B cell (primary cell): ENCODE measurements around the gene MAPK8. TPM values are rescaled to one million over a fixed set of nuclear protein-coding genes. Genes with fewer than 3 reads are reported as not detected.

ENCODE experiments used
- ATAC-seq: fragments of 200-7000 bp; cut with Tn5 transposase; one replicate; pipeline ENCODE4 v1.10.0; 2021; ENCODE audit warnings: low read depth, mild to moderate bottlenecking, moderate number of reproducible peaks, moderate library complexity
- CTCF ChIA-PET: fragments of 350-600 bp; sonication (Branson Sonifier 250); formaldehyde crosslinking; loops from one replicate; lab custom pipeline; 2021; ENCODE audit warnings: antibody characterized with exemption, inconsistent platforms; lab: Charles Lee
- POLR2A ChIA-PET: fragments of 350-600 bp; sonication (Branson Sonifier 250); formaldehyde crosslinking; loops from one replicate; lab custom pipeline; 2021; ENCODE audit warnings: antibody characterized with exemption; lab: Charles Lee
- DNase-seq: peaks from one replicate; pipeline ENCODE4 v3.0.0; 2013
- H2AFZ ChIP-seq: 2 replicates; pipeline ENCODE4 v1.6.1; 2012; ENCODE audit warnings: mild to moderate bottlenecking, low read depth, low read length; ENCODE audit not compliant: insufficient read depth, poor library complexity, severe bottlenecking
- H3K27ac ChIP-seq, 2 donors: 1 replicate in 1 of 2; 2 replicates in 1 of 2; pipeline ENCODE4 v1.5.1; 2012 to 2013; ENCODE audit warnings: low read length in 2 of 2, mild to moderate bottlenecking in 2 of 2, moderate library complexity in 1 of 2
- H3K27me3 ChIP-seq, 4 experiments: fragments of 200-600 bp in 1 of 4; sonication (generic) in 1 of 4; replicated peaks in 1 of 4; 1 replicate in 2 of 4; 2 replicates in 2 of 4; pipeline versions ENCODE4 v1.6.1 to v1.7.0; 2013 to 2016; ENCODE audit warnings: low read length in 3 of 4, mild to moderate bottlenecking in 2 of 4, mixed read lengths in 1 of 4, moderate library complexity in 1 of 4; ENCODE audit not compliant: insufficient read depth in 4 of 4, control insufficient read depth in 3 of 4; ENCODE audit errors: control extremely low read depth in 1 of 4
- H3K36me3 ChIP-seq, 2 experiments: replicated peaks in 1 of 2; 1 replicate in 1 of 2; 2 replicates in 1 of 2; pipeline versions ENCODE4 v1.6.1 to v1.7.1; 2013; ENCODE audit warnings: low read length in 1 of 2; ENCODE audit not compliant: insufficient read depth in 2 of 2, control insufficient read depth in 1 of 2; ENCODE audit errors: control extremely low read depth in 1 of 2, extremely low read depth in 1 of 2
- H3K4me1 ChIP-seq, 2 donors: fragments of 200-600 bp in 1 of 2; sonication (generic) in 1 of 2; 1 replicate in 1 of 2; 2 replicates in 1 of 2; pipeline versions ENCODE4 v1.5.1 to v1.6.1; 2013 to 2017; ENCODE audit warnings: low read length in 2 of 2; ENCODE audit not compliant: control insufficient read depth in 2 of 2, insufficient read depth in 2 of 2
- H3K4me2 ChIP-seq: replicated peaks from 2 replicates; pipeline ENCODE3; 2012; ENCODE audit warnings: mild to moderate bottlenecking, low read depth, low read length; ENCODE audit not compliant: poor library complexity, severe bottlenecking
- H3K4me3 ChIP-seq, 5 experiments: fragments of 200-600 bp in 1 of 5; sonication (generic) in 1 of 5; 1 replicate in 3 of 5; 2 replicates in 2 of 5; pipeline versions ENCODE4 v1.5.1 to v1.7.0; 2011 to 2016; ENCODE audit warnings: low read length in 4 of 5, mild to moderate bottlenecking in 4 of 5, low read depth in 2 of 5, control low read depth in 1 of 5, moderate library complexity in 1 of 5; ENCODE audit not compliant: insufficient read depth in 1 of 5; ENCODE audit errors: control extremely low read depth in 1 of 5, extremely low read depth in 1 of 5
- H3K79me2 ChIP-seq: fragments of 200-600 bp; sonication (generic); one replicate; pipeline ENCODE4 v1.6.0; 2016; ENCODE audit warnings: low read length; ENCODE audit not compliant: control insufficient read depth, insufficient read depth
- H3K9ac ChIP-seq: fragments of 200-600 bp; sonication (generic); 2 replicates; pipeline ENCODE4 v1.6.1; 2017; ENCODE audit warnings: mild to moderate bottlenecking, low read length, moderate library complexity
- H3K9me3 ChIP-seq, 3 donors: one replicate each; pipeline versions ENCODE4 v1.6.1 to v1.7.1; 2013; ENCODE audit warnings: low read length in 2 of 3; ENCODE audit not compliant: control insufficient read depth in 2 of 3, insufficient read depth in 1 of 3; ENCODE audit errors: control extremely low read depth in 1 of 3
- H4K20me1 ChIP-seq: 2 replicates; pipeline ENCODE4 v1.6.0; 2012; ENCODE audit warnings: mild to moderate bottlenecking, low read length; ENCODE audit not compliant: insufficient read depth, control insufficient read depth, poor library complexity, severe bottlenecking
- H3K27ac Mint-ChIP-seq: one replicate; pipeline ENCODE4 v1.8.0; 2021; ENCODE audit warnings: mixed read lengths
- H3K27me3 Mint-ChIP-seq: one replicate; pipeline ENCODE4 v1.8.0; 2021; ENCODE audit warnings: mixed read lengths
- H3K4me1 Mint-ChIP-seq: one replicate; pipeline ENCODE4 v1.8.0; 2021; ENCODE audit warnings: mixed read lengths
- H3K4me3 Mint-ChIP-seq: one replicate; pipeline ENCODE4 v1.8.0; 2021; ENCODE audit warnings: mixed read lengths
- H3K9me3 Mint-ChIP-seq: one replicate; pipeline ENCODE4 v1.8.0; 2022; ENCODE audit warnings: mixed read lengths; ENCODE audit not compliant: insufficient read depth
- EZH2 ChIP-seq: IDR thresholded peaks from 2 replicates; pipeline ENCODE4 v1.6.1; 2012; ENCODE audit warnings: borderline replicate concordance, low read depth, mild to moderate bottlenecking, moderate library complexity, low read length; ENCODE audit not compliant: insufficient read depth, poor library complexity, severe bottlenecking
- WGBS: methylation state at CpG from one replicate; pipeline ENCODE4 v1.1.5; 2013; ENCODE audit warnings: missing lambda C conversion rate; ENCODE audit not compliant: insufficient coverage; 5-methylcytosine and 5-hydroxymethylcytosine counted together
- intact Hi-C: fragments of 100-400 bp; cut with micrococcal nuclease; formaldehyde crosslinking; loops from one replicate; pipeline ENCODE4 v1.10.0; 2022
- polyA plus RNA-seq: library from polyadenylated mRNA; depleted of rRNA; stranded (reverse); fragments of >200 nt; gene quantifications from 2 replicates; pipeline ENCODE4 v1.2.3, GENCODE V29; 2012
- total RNA-seq, 2 donors: library from RNA; stranded (reverse); fragments of 120-200 nt in 1 of 2; gene quantifications; 1 replicate in 1 of 2; 2 replicates in 1 of 2; pipeline versions ENCODE4 v1.2.3 to v1.2.4, GENCODE V29; 2013 to 2022
- TF ChIP-seq, protein P1 (sequence below): fragments of 200-600 bp; IDR thresholded peaks from one replicate; pipeline ENCODE4 v1.8.0; 2022; ENCODE audit warnings: antibody characterized with exemption, mild to moderate bottlenecking

The MAPK8 gene
- total and polyA plus RNA-seq, 2 donors (not counting 1 experiment from before 2014, with no cell fraction given): 13.7 to 40.0 TPM

DNA sequence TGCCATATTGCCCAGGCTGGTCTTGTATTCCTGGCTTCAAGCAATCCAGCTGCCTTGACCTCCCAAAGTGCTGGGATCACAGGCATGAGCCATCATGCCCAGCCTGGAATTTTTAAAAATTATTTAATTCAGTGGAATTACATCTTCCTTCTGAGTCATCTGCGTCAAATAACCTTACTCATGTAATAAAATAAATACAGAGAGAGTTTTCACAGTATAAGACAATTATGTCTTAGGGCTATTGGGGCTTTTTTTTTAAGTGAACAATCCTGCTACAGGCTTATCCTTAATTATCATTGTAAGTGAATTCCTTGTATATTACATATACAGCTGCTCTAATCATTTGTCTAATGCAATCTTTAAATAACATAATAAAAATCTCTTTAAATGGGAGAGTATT is 108.3 kb downstream of the MAPK8 start:
- H3K27me3 Mint-ChIP-seq: no peaks in the 10 kb centered on the region
- ATAC-seq: no peak
- H3K9me3 ChIP-seq: peaks cover 0 to 8% (median 4%) of the 10 kb centered on the region in 3 donors

DNA sequence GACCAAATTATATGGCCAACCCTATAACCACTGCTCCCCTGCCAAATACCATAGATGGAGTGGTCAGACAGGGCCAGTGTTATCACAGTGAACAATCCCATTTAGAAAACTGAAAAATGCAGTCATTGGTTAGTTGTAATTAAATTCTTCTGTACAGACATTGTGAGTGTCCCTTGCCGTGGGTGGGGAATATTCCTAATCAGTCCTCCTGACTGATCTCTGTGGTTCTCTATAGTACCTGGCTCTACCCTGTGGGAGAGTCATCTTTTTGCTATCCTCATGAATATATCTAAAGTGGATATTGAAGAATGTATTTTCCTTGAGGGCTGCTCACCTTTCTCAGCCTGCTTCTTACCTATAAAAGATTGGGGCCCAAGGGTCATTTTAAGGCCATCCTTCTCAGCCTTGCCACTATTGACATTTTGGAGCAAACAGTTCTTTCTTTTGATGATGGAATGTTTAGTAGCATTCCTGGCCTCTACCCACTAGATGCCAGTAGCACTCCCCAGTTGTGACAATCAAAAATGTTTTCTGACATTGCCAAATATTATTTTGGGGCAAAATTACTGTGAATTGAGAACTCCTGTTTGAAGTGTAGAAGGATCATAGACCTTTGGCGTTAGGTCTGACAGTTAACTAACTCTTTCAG is 110.2 kb downstream of the MAPK8 start:
- no peaks in the 10 kb centered on the region for H4K20me1 ChIP-seq
- ATAC-seq: no peak
- no peak overlapping the region for H2AFZ ChIP-seq
- no peak overlapping the region for H3K27ac Mint-ChIP-seq
- H3K79me2 ChIP-seq: no peaks in the 10 kb centered on the region
- no peak overlapping the region for H3K4me2 ChIP-seq
- H3K9ac ChIP-seq: no peak overlapping the region
- peaks cover 0 to 12% of the 10 kb centered on the region in 2 experiments for H3K36me3 ChIP-seq
- ChIA-PET CTCF (no interaction called here), POLR2A (no interaction called here)
- H3K27ac ChIP-seq: no peak overlapping the region
- no peak for DNase-seq
- no peaks in the 10 kb centered on the region for H3K4me1 Mint-ChIP-seq
- no peaks in the 10 kb centered on the region for H3K27me3 Mint-ChIP-seq
- H3K9me3 Mint-ChIP-seq: peaks cover 6% of the 10 kb centered on the region
- H3K4me3 Mint-ChIP-seq: no peak overlapping the region
- intact Hi-C loops: no loop called here
- no CpG with 5 or more reads among the region's 2 CpGs for WGBS
- peaks cover 0 to 8% (median 4%) of the 10 kb centered on the region in 3 donors for H3K9me3 ChIP-seq
- H3K4me1 ChIP-seq: no peaks in the 10 kb centered on the region
- no peak overlapping the region for H3K4me3 ChIP-seq
- TF ChIP-seq, protein P1, sequence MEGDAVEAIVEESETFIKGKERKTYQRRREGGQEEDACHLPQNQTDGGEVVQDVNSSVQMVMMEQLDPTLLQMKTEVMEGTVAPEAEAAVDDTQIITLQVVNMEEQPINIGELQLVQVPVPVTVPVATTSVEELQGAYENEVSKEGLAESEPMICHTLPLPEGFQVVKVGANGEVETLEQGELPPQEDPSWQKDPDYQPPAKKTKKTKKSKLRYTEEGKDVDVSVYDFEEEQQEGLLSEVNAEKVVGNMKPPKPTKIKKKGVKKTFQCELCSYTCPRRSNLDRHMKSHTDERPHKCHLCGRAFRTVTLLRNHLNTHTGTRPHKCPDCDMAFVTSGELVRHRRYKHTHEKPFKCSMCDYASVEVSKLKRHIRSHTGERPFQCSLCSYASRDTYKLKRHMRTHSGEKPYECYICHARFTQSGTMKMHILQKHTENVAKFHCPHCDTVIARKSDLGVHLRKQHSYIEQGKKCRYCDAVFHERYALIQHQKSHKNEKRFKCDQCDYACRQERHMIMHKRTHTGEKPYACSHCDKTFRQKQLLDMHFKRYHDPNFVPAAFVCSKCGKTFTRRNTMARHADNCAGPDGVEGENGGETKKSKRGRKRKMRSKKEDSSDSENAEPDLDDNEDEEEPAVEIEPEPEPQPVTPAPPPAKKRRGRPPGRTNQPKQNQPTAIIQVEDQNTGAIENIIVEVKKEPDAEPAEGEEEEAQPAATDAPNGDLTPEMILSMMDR: no peak
- no peak for TF ChIP-seq EZH2
- H3K27me3 ChIP-seq: no peaks in the 10 kb centered on the region

More for the DNA sequence above, 108.3 kb downstream of the MAPK8 start:
- H3K4me2 ChIP-seq: no peak overlapping the region
- Mint-ChIP-seq H3K4me1 (no peaks in the 10 kb centered on the region), H3K27ac (no peak overlapping the region), H3K9me3 (peaks cover 6% of the 10 kb centered on the region), H3K4me3 (no peak overlapping the region)
- no peaks in the 10 kb centered on the region for H4K20me1 ChIP-seq
- no peak overlapping the region for H2AFZ ChIP-seq
- H3K79me2 ChIP-seq: no peaks in the 10 kb centered on the region
- no CpG with 5 or more reads among the region's 1 CpG for WGBS
- no peak overlapping the region for H3K4me3 ChIP-seq
- ChIA-PET CTCF (no interaction called here), POLR2A (no interaction called here)
- TF ChIP-seq, protein P1: no peak
- TF ChIP-seq EZH2: no peak
- H3K27ac ChIP-seq: no peak overlapping the region
- H3K4me1 ChIP-seq: no peaks in the 10 kb centered on the region
- DNase-seq: no peak
- intact Hi-C loops: no loop called here
- H3K9ac ChIP-seq: no peak overlapping the region
- H3K27me3 ChIP-seq: no peaks in the 10 kb centered on the region
- H3K36me3 ChIP-seq: peaks cover 0 to 23% of the 10 kb centered on the region in 2 experiments
